ENCODE measurements around the gene DAGLB. TPM values are rescaled to one million over a fixed set of nuclear protein-coding genes. Genes with fewer than 3 reads are reported as not detected.

Gene DAGLB
- total and polyA plus RNA-seq, 10 donors, result 7.2 to 35.1 (median 24.6) TPM

GRCh38 chr7:6443372-6443941, 4.3 kb downstream of the DAGLB start:
- WGBS, 5 donors, result 88 to 98% (median 93%) methylated on average over 5 of the region's 5 CpGs
- no peaks in the 10 kb centered on the region for H3K9me3 ChIP-seq
- no peak for DNase-seq
- H3K27ac ChIP-seq, result no peak overlapping the region
- TF ChIP-seq CTCF (IDR thresholded peaks at IDR 0.05 in 8 of 11, conservative IDR thresholded peaks at IDR 0.05 in 3 of 11) (no peak), POLR2AphosphoS5 (IDR thresholded peaks at IDR 0.05) (no peak), POLR2A (IDR thresholded peaks at IDR 0.05) (no peak)
- H3K36me3 ChIP-seq, result peaks cover 6 to 58% (median 29%) of the 10 kb centered on the region in 6 donors
- intact Hi-C loops (cut with DNase I; ENCODE audit: low total_unique reads), result no loop called here
- peaks cover 15 to 89% (median 41%) of the 10 kb centered on the region in 6 donors for H3K4me1 ChIP-seq
- no peaks in the 10 kb centered on the region for H3K27me3 ChIP-seq (replicated peaks in 1 of 7)
- no peak overlapping the region for H3K4me3 ChIP-seq

GRCh38 chr7:6442114-6442513, 5.6 kb downstream of the DAGLB start:
- Histone ChIP-seq H3K4me1 (peaks cover 19 to 97% (median 51%) of the 10 kb centered on the region in 6 donors), H3K9me3 (no peaks in the 10 kb centered on the region), H3K4me3 (no peak overlapping the region), H3K27ac (peak overlapping the region in 3 of 8 donors; percentile 47 to 56 (median 49)), H3K27me3 (replicated peaks in 1 of 7) (no peaks in the 10 kb centered on the region), H3K36me3 (peaks cover 6 to 58% (median 29%) of the 10 kb centered on the region in 6 donors)
- 59 to 87% (median 67%) methylated on average over 10 of the region's 10 CpGs for WGBS, 5 donors
- TF ChIP-seq POLR2AphosphoS5 (IDR thresholded peaks at IDR 0.05), result no peak
- no peak for TF ChIP-seq POLR2A (IDR thresholded peaks at IDR 0.05)
- TF ChIP-seq CTCF (IDR thresholded peaks at IDR 0.05 in 8 of 11, conservative IDR thresholded peaks at IDR 0.05 in 3 of 11), result no peak
- intact Hi-C loops (cut with DNase I; ENCODE audit: low total_unique reads), result no loop called here
- no peak for DNase-seq

DNA sequence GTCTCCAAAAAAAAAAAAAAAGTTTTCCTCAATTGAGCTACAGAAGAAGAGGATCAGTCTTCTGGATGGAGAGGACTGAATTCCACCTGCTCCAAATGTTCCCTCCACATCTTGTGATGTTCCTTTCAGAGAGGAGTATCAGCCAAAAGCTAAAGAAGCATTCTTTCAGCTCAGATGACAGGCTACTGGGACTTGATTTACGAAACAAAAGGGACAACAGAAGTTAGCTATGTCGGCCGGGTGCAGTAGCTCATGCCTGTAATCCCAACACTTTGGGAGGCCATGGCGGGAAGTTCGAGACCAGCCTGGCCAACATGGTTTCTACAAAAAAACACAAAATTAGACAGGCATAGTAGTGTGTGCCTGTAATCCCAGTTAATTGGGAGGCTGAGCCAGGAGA, 7.4 kb downstream of the DAGLB start:
- no peak overlapping the region for H3K4me3 ChIP-seq
- no peaks in the 10 kb centered on the region for H3K9me3 ChIP-seq
- DNase-seq, result no peak
- H3K36me3 ChIP-seq, result peaks cover 6 to 51% (median 24%) of the 10 kb centered on the region in 6 donors
- intact Hi-C loops (cut with DNase I; ENCODE audit: low total_unique reads), result no loop called here
- H3K4me1 ChIP-seq, result peaks cover 26 to 97% (median 54%) of the 10 kb centered on the region in 6 donors
- TF ChIP-seq POLR2AphosphoS5 (IDR thresholded peaks at IDR 0.05) (no peak), CTCF (IDR thresholded peaks at IDR 0.05 in 8 of 11, conservative IDR thresholded peaks at IDR 0.05 in 3 of 11) (no peak), POLR2A (IDR thresholded peaks at IDR 0.05) (no peak)
- WGBS, 5 donors, result 86 to 93% (median 91%) methylated on average over 5 of the region's 5 CpGs
- H3K27ac ChIP-seq, result no peak overlapping the region
- no peaks in the 10 kb centered on the region for H3K27me3 ChIP-seq (replicated peaks in 1 of 7)

DNA sequence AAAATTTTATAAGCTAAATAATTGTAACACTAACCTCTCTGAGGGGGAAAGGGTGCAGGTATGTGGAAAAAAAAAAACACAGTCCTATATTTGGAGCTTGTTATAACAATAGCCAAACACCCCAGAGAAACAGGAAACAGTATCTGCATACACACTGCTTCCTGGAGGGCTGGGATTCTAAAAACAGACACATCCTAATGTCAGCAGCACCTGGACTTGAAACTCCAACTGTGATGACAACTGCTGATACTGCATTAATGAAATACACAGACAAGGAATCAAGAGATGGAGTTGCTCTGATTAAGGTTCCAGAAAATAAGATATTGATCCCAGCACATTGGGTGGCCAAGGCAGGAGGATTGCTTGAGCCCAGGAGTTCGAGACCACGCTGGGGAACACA, 9.3 kb downstream of the DAGLB start:
- no peaks in the 10 kb centered on the region for H3K9me3 ChIP-seq
- H3K4me3 ChIP-seq, result no peak overlapping the region
- intact Hi-C loops (cut with DNase I; ENCODE audit: low total_unique reads), result no loop called here
- TF ChIP-seq POLR2AphosphoS5 (IDR thresholded peaks at IDR 0.05) (no peak), CTCF (IDR thresholded peaks at IDR 0.05 in 8 of 11, conservative IDR thresholded peaks at IDR 0.05 in 3 of 11) (no peak), POLR2A (IDR thresholded peaks at IDR 0.05) (no peak)
- WGBS, 5 donors, result 55 to 91% (median 78%) methylated on average over 2 of the region's 2 CpGs
- no peak for DNase-seq
- peak overlapping the region in 6 of 8 donors; percentile 24 to 88 (median 60) for H3K27ac ChIP-seq
- no peaks in the 10 kb centered on the region for H3K27me3 ChIP-seq (replicated peaks in 1 of 7)
- peaks cover 25 to 97% (median 57%) of the 10 kb centered on the region in 6 donors for H3K4me1 ChIP-seq
- peaks cover 2 to 46% (median 12%) of the 10 kb centered on the region in 6 donors for H3K36me3 ChIP-seq
